Stomach smooth muscle (tissue), 2 donors: Measurements from ENCODE around the gene HSF2BP.
"Not testable (repeated sequence)": the region's sequence is repeated elsewhere in the genome, so short reads cannot be mapped to it uniquely, and the experiment has no call there.

ENCODE experiments used
- H3K27ac ChIP-seq: one replicate; pipeline ENCODE4 v1.7.0; 2013; ENCODE audit warnings: mild to moderate bottlenecking, low read length, inconsistent platforms
- H3K27me3 ChIP-seq, 2 donors: one replicate each; pipeline ENCODE4 v1.7.0; 2013; ENCODE audit warnings: low read length in 2 of 2; ENCODE audit not compliant: insufficient read depth in 2 of 2, control insufficient read depth in 1 of 2
- H3K36me3 ChIP-seq, 2 donors: one replicate each; pipeline ENCODE4 v1.7.0; 2013; ENCODE audit warnings: low read length in 2 of 2; ENCODE audit not compliant: control insufficient read depth in 2 of 2, insufficient read depth in 2 of 2
- H3K4me1 ChIP-seq: one replicate; pipeline ENCODE4 v1.7.0; 2013; ENCODE audit warnings: low read length; ENCODE audit not compliant: control insufficient read depth, insufficient read depth
- H3K4me3 ChIP-seq, 2 donors: one replicate each; pipeline ENCODE4 v1.7.0; 2013; ENCODE audit warnings: low read length in 2 of 2
- H3K9ac ChIP-seq, 2 donors: one replicate each; pipeline ENCODE4 v1.7.0; 2013; ENCODE audit warnings: low read length in 2 of 2, mild to moderate bottlenecking in 1 of 2
- H3K9me3 ChIP-seq, 2 donors: one replicate each; pipeline ENCODE4 v1.7.0; 2013; ENCODE audit warnings: low read length in 2 of 2; ENCODE audit not compliant: control insufficient read depth in 2 of 2
- donor health status: healthy.
- donor health status: Pancreatic carcinoma.

HSF2BP gene

DNA sequence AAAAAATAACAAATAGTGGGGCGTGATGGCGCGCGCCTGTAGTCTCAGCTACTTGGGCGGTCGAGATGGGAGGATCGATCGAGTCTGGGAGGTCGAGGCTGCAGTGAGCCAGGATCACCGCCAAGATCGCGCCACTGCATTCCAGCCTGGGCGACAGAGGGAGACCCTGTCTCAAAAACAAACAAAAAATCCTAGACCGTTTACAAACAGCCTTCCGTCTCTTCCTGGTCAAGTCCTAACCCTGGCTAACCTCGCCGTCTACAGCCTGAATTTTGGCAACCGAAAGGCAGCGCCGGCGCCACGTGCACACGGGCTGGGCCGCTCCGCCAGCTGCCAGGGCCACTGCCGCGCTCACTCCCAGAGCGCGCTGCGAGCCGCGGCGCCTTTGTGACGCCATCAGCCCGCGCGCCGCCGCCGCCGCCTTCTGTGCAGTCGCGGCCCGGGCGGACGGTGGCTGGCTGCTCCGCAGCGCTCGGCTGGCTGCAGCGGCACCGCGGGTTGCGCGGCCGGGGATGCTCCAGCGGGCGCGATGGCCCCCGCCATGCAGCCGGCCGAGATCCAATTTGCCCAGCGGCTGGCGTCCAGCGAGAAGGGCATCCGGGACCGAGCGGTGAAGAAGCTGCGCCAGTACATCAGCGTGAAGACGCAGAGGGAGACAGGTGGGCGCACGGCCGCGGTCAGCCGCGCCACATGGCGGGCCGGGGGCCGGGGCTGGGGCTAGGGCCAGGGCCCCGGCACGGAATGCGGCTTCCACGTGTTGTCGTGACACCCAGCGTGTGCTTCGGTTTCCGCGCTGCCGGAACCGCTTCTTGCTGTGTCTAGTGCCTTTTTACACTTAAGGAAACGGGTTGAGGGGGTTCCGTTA lies at the start of gene HSF2BP, which contains the start of gene RRP1B:
Gene HSF2BP, minus strand, starts transcription at position 353 of the 865 bp plus-strand sequence. CDS start 1,392 bp downstream, outside the sequence.
Gene RRP1B, plus strand, starts transcription at position 425 of the 865 bp plus-strand sequence. Its CDS starts 105 bp downstream, at position 530.
- Histone ChIP-seq H3K9ac (peak within 1 kb of the TSS; percentile 86 to 90), H3K27ac (peak within 1 kb of the TSS; percentile 83), H3K4me1 (peaks cover 22% of the 10 kb centered on the region), H3K4me3 (peak within 1 kb of the TSS; percentile 91), H3K9me3 (no peaks in the 10 kb centered on the region), H3K36me3 (peaks cover 2 to 8% of the 10 kb centered on the region in 2 donors), H3K27me3 (no peaks in the 10 kb centered on the region)

DNA sequence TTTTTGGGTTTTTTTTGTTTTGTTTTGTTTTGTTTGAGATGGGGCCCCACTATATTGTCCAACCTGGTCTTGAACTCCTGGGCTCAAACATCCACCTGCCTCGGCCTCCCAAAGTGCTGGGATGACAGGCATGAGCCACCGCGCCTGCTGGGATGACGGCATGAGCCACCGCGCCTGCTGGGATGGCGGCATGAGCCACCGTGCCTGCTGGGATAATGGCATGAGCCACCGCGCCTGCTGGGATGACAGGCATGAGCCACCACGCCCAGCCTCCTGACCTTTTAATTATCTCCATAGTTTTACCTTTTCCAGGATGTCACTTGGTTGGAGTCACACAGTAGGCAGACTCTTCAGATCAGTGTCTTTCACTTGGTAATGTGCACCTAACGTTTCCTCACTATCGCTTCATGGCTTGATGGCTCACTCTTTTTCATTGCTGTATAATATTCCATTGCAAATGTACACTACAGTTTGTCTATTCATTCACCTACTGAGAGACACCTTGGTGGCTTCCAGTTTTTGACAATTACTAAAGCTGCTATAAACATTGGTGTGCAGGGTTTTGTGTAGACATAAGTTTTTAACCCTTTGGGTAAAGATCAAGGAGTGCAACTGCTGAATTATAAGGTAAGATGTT lies 49.6 kb upstream of the HSF2BP start:
- Histone ChIP-seq H3K4me1 (no peaks in the 10 kb centered on the region), H3K36me3 (no peaks in the 10 kb centered on the region), H3K9me3 (no peaks in the 10 kb centered on the region), H3K27ac (no peak overlapping the region), H3K9ac (no peak overlapping the region), H3K4me3 (no peak overlapping the region), H3K27me3 (peaks cover 0 to 2% of the 10 kb centered on the region in 2 donors)

GRCh38 chr21:43707462-43707861 lies 48.2 kb upstream of the HSF2BP start:
- Histone ChIP-seq H3K9me3 (no peaks in the 10 kb centered on the region), H3K36me3 (no peaks in the 10 kb centered on the region), H3K9ac (no peak overlapping the region), H3K4me3 (no peak overlapping the region), H3K4me1 (peaks cover under 1% of the 10 kb centered on the region), H3K27ac (no peak overlapping the region), H3K27me3 (peaks cover 0 to 2% of the 10 kb centered on the region in 2 donors)

DNA sequence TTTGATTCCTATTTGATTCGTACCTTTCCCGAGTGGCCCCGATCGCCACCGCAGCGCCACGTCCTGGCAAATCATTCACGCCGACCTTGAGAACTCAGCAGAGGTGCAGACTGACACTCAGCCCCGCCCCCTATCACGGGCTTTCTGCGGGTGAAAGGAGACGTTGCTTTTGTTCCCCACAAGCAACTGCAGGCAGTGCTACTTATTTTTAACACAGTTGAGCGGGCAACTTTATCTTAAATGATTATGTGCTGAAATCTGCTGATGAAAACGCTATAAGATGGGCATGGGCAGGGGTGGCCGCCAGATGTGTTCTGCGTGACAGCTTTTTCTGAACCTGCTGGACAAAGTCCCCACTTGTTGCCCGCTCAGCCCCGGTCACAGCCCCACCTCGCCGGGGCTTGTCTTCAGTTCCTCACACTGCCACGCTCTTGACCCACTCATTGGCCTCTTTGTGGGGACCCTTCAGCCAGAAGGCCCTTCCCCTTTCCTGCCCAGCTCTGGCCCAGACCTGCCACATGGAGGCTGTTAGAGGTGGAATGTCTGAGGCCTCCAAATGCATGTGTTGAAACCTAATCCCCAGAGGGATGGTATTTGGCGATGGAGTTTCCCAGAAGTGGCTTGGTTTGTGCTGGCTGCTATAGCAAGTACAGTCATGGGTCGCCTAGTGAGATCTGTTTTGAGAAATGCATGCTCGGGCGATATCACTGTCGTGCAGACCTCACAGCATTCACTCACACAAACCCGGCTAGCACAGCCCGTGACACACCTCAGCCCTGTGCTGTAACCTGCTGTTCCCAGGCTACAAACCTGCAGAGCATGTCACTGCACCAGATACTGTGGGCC lies 44.0 kb upstream of the HSF2BP start:
- H3K36me3 ChIP-seq = no peaks in the 10 kb centered on the region
- no peaks in the 10 kb centered on the region for H3K9me3 ChIP-seq
- H3K4me3 ChIP-seq = no peak overlapping the region
- H3K27me3 ChIP-seq = peaks cover 0 to 2% of the 10 kb centered on the region in 2 donors
- peaks cover 3% of the 10 kb centered on the region for H3K4me1 ChIP-seq
- H3K9ac ChIP-seq = no peak overlapping the region
- H3K27ac ChIP-seq = no peak overlapping the region

- no peak overlapping the region for H3K4me3 ChIP-seq
Observed at GRCh38 chr21:43702785-43703034, 43.4 kb upstream of the HSF2BP start.

GRCh38 chr21:43701936-43702784 lies 42.9 kb upstream of the HSF2BP start:
- H3K4me1 ChIP-seq = peaks cover 3% of the 10 kb centered on the region
- H3K4me3 ChIP-seq = no peak overlapping the region
- H3K36me3 ChIP-seq = no peaks in the 10 kb centered on the region
- peaks cover 0 to 2% of the 10 kb centered on the region in 2 donors for H3K27me3 ChIP-seq
- no peak overlapping the region for H3K9ac ChIP-seq
- H3K27ac ChIP-seq = no peak overlapping the region
- H3K9me3 ChIP-seq = no peaks in the 10 kb centered on the region

More at GRCh38 chr21:43702785-43703034, 43.4 kb upstream of the HSF2BP start:
- Histone ChIP-seq H3K4me1 (peaks cover 3% of the 10 kb centered on the region), H3K27ac (no peak overlapping the region), H3K9me3 (no peaks in the 10 kb centered on the region), H3K27me3 (peaks cover 0 to 2% of the 10 kb centered on the region in 2 donors), H3K36me3 (no peaks in the 10 kb centered on the region), H3K9ac (no peak overlapping the region)

GRCh38 chr21:43699933-43700599 lies 40.8 kb upstream of the HSF2BP start:
- H3K9me3 ChIP-seq = no peaks in the 10 kb centered on the region
- H3K27ac ChIP-seq = no peak overlapping the region
- peaks cover 3% of the 10 kb centered on the region for H3K4me1 ChIP-seq
- peaks cover 0 to 5% of the 10 kb centered on the region in 2 donors for H3K36me3 ChIP-seq
- H3K9ac ChIP-seq = no peak overlapping the region
- no peak overlapping the region for H3K4me3 ChIP-seq
- H3K27me3 ChIP-seq = peaks cover 0 to 2% of the 10 kb centered on the region in 2 donors

DNA sequence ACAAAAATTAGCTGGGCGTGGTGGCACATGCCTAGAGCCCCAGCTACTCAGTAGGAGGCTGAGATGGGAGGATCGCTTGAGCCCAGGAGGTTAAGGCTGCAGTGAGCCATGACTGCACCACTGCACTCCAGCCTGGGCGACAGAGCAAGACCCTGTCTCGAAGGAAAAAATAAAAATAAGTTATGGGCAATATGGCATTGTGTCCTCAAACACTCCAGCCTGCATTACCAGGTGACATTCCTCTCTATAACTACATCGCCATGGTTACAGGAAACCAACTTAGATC lies 40.1 kb upstream of the HSF2BP start:
- H3K27ac ChIP-seq, H3K4me1 ChIP-seq, H3K9me3 ChIP-seq, H3K9ac ChIP-seq, H3K4me3 ChIP-seq, H3K27me3 ChIP-seq: not testable (repeated sequence)
- H3K36me3 ChIP-seq = peaks cover 3 to 10% of the 10 kb centered on the region in 2 donors

GRCh38 chr21:43697758-43698643 lies 38.7 kb upstream of the HSF2BP start:
- Histone ChIP-seq H3K4me1 (peaks cover 3% of the 10 kb centered on the region), H3K27ac (no peak overlapping the region), H3K36me3 (peaks cover 14 to 24% of the 10 kb centered on the region in 2 donors), H3K9me3 (no peaks in the 10 kb centered on the region), H3K4me3 (no peak overlapping the region), H3K9ac (no peak overlapping the region), H3K27me3 (no peaks in the 10 kb centered on the region)
